ENCODE measurements around the gene PLEKHG4.
A peak's percentile ranks its signal among the peaks of the same experiment; 100 is the strongest.

The PLEKHG4 gene

GRCh38 chr16:67260426-67261063, 18.8 kb upstream of the PLEKHG4 start:
- peak; percentile 63 for DNase-seq (ENCODE audit: low spot score)

- no peak for DNase-seq (ENCODE audit: low spot score)
Observed at GRCh38 chr16:67263201-67263600, 16.1 kb upstream of the PLEKHG4 start.

GRCh38 chr16:67264277-67264676, 15.1 kb upstream of the PLEKHG4 start:
- no peak for DNase-seq (ENCODE audit: low spot score)

- no peak for DNase-seq (ENCODE audit: low spot score)
Observed at GRCh38 chr16:67264866-67265265, 14.5 kb upstream of the PLEKHG4 start.

- DNase-seq (ENCODE audit: low spot score), result no peak
Observed at GRCh38 chr16:67265834-67266233, 13.5 kb upstream of the PLEKHG4 start.

- DNase-seq (ENCODE audit: low spot score), result peak; percentile 88
Observed at GRCh38 chr16:67268136-67268579, 11.2 kb upstream of the PLEKHG4 start.

- peak; percentile 61 for DNase-seq (ENCODE audit: low spot score)
Observed at GRCh38 chr16:67269766-67270165, 9.6 kb upstream of the PLEKHG4 start.

GRCh38 chr16:67270931-67271338, 8.4 kb upstream of the PLEKHG4 start:
- no peak for DNase-seq (ENCODE audit: low spot score)

- DNase-seq (ENCODE audit: low spot score), result no peak
Observed at GRCh38 chr16:67271446-67271845, 7.9 kb upstream of the PLEKHG4 start.

GRCh38 chr16:67275321-67275720, 4.0 kb upstream of the PLEKHG4 start:
- DNase-seq (ENCODE audit: low spot score), result no peak

GRCh38 chr16:67277294-67277998, 1.9 kb upstream of the PLEKHG4 start:
- DNase-seq (ENCODE audit: low spot score), result peak; percentile 98

- DNase-seq (ENCODE audit: low spot score), result peak; percentile 85
Observed at GRCh38 chr16:67277999-67278772, 1.1 kb upstream of the PLEKHG4 start.

GRCh38 chr16:67278773-67279295, 498 bp upstream of the PLEKHG4 start:
- DNase-seq (ENCODE audit: low spot score), result peak; percentile 42

- no peak for DNase-seq (ENCODE audit: low spot score)
Observed at GRCh38 chr16:67280090-67281015, 1.0 kb downstream of the PLEKHG4 start.

- no peak for DNase-seq (ENCODE audit: low spot score)
Observed at GRCh38 chr16:67281536-67282446, 2.5 kb downstream of the PLEKHG4 start.

GRCh38 chr16:67282447-67282805, 3.1 kb downstream of the PLEKHG4 start:
- DNase-seq (ENCODE audit: low spot score), result no peak

- DNase-seq (ENCODE audit: low spot score), result no peak
Observed at GRCh38 chr16:67283039-67283825, 3.9 kb downstream of the PLEKHG4 start.

- DNase-seq (ENCODE audit: low spot score), result no peak
Observed at GRCh38 chr16:67283826-67284555, 4.7 kb downstream of the PLEKHG4 start.

Data from AG08395 (cell line).